ENCODE data around the gene GCNA. TPM values are rescaled to one million over a fixed set of nuclear protein-coding genes. Genes with fewer than 3 reads are reported as not detected.

The GCNA gene
- polyA plus RNA-seq, 1 donor (not counting 4 experiments of a cell fraction or from before 2014, with no cell fraction given), result 1.2 TPM

DNA sequence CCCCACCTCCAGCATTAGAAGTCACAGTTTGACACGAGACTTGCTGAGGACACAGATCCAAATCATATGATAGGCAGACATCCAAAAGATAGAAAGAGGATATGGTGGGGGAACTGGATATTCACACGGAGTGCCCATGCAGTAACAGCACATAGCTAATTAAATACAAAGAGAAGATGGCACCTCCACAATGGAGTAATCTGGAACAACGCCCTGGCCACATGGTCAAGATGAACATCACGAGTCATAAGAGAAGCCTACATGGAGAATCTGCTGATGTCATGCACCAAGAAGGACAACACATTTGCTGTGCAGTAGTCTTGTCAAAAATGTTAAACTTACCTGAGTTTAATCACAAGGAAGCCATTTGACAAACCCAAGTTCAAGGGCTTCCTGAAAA is 79.0 kb downstream of the GCNA start:
- Histone ChIP-seq H3K79me2 (ENCODE audit: control insufficient read depth, insufficient read depth, low read length) (no peaks in the 10 kb centered on the region), H3K4me3 (ENCODE audit: control insufficient read depth in 2 of 3, extremely low read depth in 1 of 3, insufficient read depth in 2 of 3, low read depth in 1 of 3, low read length in 3 of 3) (no peak overlapping the region), H2AFZ (ENCODE audit: control insufficient read depth, low read length) (no peak overlapping the region), H3K9me3 (ENCODE audit: control insufficient read depth, low read depth, low read length) (no peaks in the 10 kb centered on the region), H3K9ac (ENCODE audit: control insufficient read depth, extremely low read depth, insufficient read depth, low read length) (no peak overlapping the region), H3K4me2 (ENCODE audit: control insufficient read depth, extremely low read depth, insufficient read depth, low read depth, low read length) (no peak overlapping the region), H4K20me1 (ENCODE audit: control insufficient read depth, extremely low read depth, insufficient read depth, low read length) (peaks cover 5% of the 10 kb centered on the region), H3K36me3 (ENCODE audit: control insufficient read depth in 2 of 2, extremely low read depth in 1 of 2, insufficient read depth in 2 of 2, low read length in 2 of 2) (no peaks in the 10 kb centered on the region), H3K9me1 (ENCODE audit: control insufficient read depth, extremely low read depth, insufficient read depth, low read length) (no peaks in the 10 kb centered on the region), H3K4me1 (ENCODE audit: control insufficient read depth, extremely low read depth, insufficient read depth, low read length) (peaks cover 7% of the 10 kb centered on the region), H3K27me3 (ENCODE audit: control insufficient read depth, extremely low read depth, insufficient read depth, low read length) (no peaks in the 10 kb centered on the region), H3K27ac (ENCODE audit: control insufficient read depth, insufficient read depth, low read length) (no peak overlapping the region)
- DNase-seq (ENCODE audit: low read depth, low spot score) (no peak), FAIRE-seq (no peak)
- TF ChIP-seq, protein P1, sequence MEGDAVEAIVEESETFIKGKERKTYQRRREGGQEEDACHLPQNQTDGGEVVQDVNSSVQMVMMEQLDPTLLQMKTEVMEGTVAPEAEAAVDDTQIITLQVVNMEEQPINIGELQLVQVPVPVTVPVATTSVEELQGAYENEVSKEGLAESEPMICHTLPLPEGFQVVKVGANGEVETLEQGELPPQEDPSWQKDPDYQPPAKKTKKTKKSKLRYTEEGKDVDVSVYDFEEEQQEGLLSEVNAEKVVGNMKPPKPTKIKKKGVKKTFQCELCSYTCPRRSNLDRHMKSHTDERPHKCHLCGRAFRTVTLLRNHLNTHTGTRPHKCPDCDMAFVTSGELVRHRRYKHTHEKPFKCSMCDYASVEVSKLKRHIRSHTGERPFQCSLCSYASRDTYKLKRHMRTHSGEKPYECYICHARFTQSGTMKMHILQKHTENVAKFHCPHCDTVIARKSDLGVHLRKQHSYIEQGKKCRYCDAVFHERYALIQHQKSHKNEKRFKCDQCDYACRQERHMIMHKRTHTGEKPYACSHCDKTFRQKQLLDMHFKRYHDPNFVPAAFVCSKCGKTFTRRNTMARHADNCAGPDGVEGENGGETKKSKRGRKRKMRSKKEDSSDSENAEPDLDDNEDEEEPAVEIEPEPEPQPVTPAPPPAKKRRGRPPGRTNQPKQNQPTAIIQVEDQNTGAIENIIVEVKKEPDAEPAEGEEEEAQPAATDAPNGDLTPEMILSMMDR (optimal IDR thresholded peaks at IDR 0.05 in 1 of 3, IDR thresholded peaks at IDR 0.05 in 1 of 3, conservative IDR thresholded peaks at IDR 0.05 in 1 of 3; ENCODE audit: extremely low read depth in 1 of 3, insufficient read depth in 2 of 3, low read length in 3 of 3), result no peak
- TF ChIP-seq EZH2 (IDR thresholded peaks at IDR 0.05; ENCODE audit: low read length), result no peak
- dilution Hi-C loops (cut with MboI; ENCODE audit: extremely low pct_ligation_motif_present, low sequenced_read_pairs), result no loop called here

DNA sequence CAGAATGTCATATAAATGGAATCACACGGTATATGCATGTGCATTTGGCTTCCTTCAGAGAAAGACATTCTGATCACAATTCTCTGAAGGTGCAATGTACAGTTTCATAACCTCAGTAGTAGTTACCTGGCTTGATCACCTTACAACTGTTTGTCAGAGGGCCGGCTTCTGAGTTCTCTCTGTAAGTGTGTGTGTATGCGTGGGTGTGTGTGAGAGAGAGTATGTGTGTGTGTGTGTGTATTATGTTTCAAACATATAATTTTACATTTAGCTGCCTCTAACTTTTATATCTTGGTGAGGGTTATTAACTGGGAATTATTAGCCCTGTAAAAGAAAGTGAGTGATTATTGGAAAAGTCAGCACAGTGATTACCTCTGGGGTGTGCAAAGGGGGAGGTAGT is 81.1 kb downstream of the GCNA start:
- DNase-seq (ENCODE audit: low read depth, low spot score) (no peak), FAIRE-seq (no peak)
- Histone ChIP-seq H2AFZ (ENCODE audit: control insufficient read depth, low read length) (no peak overlapping the region), H3K4me1 (ENCODE audit: control insufficient read depth, extremely low read depth, insufficient read depth, low read length) (peaks cover 13% of the 10 kb centered on the region), H4K20me1 (ENCODE audit: control insufficient read depth, extremely low read depth, insufficient read depth, low read length) (peaks cover 5% of the 10 kb centered on the region), H3K4me3 (ENCODE audit: control insufficient read depth in 2 of 3, extremely low read depth in 1 of 3, insufficient read depth in 2 of 3, low read depth in 1 of 3, low read length in 3 of 3) (no peak overlapping the region), H3K79me2 (ENCODE audit: control insufficient read depth, insufficient read depth, low read length) (no peaks in the 10 kb centered on the region), H3K27ac (ENCODE audit: control insufficient read depth, insufficient read depth, low read length) (no peak overlapping the region), H3K9me3 (ENCODE audit: control insufficient read depth, low read depth, low read length) (no peaks in the 10 kb centered on the region), H3K9me1 (ENCODE audit: control insufficient read depth, extremely low read depth, insufficient read depth, low read length) (no peaks in the 10 kb centered on the region), H3K27me3 (ENCODE audit: control insufficient read depth, extremely low read depth, insufficient read depth, low read length) (no peaks in the 10 kb centered on the region), H3K36me3 (ENCODE audit: control insufficient read depth in 2 of 2, extremely low read depth in 1 of 2, insufficient read depth in 2 of 2, low read length in 2 of 2) (no peaks in the 10 kb centered on the region), H3K4me2 (ENCODE audit: control insufficient read depth, extremely low read depth, insufficient read depth, low read depth, low read length) (no peak overlapping the region), H3K9ac (ENCODE audit: control insufficient read depth, extremely low read depth, insufficient read depth, low read length) (no peak overlapping the region)
- TF ChIP-seq, protein P1 (optimal IDR thresholded peaks at IDR 0.05 in 1 of 3, IDR thresholded peaks at IDR 0.05 in 1 of 3, conservative IDR thresholded peaks at IDR 0.05 in 1 of 3; ENCODE audit: extremely low read depth in 1 of 3, insufficient read depth in 2 of 3, low read length in 3 of 3), result no peak
- no peak for TF ChIP-seq EZH2 (IDR thresholded peaks at IDR 0.05; ENCODE audit: low read length)
- dilution Hi-C loops (cut with MboI; ENCODE audit: extremely low pct_ligation_motif_present, low sequenced_read_pairs), result no loop called here

Measured in keratinocyte (primary cell).